Parathyroid adenoma (tissue), 2 donors: ENCODE data around the gene TECTA.

Source experiments
- H2AFZ ChIP-seq: fragments of 300-600 bp; sonication (generic); one replicate; pipeline ENCODE4 v1.7.0; 2017; ENCODE audit warnings: antibody characterized with exemption, mild to moderate bottlenecking
- H3K27ac ChIP-seq: fragments of 300-600 bp; sonication (generic); one replicate; pipeline ENCODE4 v1.7.0; 2017
- H3K27me3 ChIP-seq: fragments of 300-600 bp; sonication (generic); one replicate; pipeline ENCODE4 v1.7.0; 2017; ENCODE audit warnings: low read length; ENCODE audit not compliant: control insufficient read depth, insufficient read depth
- H3K36me3 ChIP-seq: fragments of 300-600 bp; sonication (generic); one replicate; pipeline ENCODE4 v1.7.0; 2017; ENCODE audit warnings: low read length; ENCODE audit not compliant: control insufficient read depth, insufficient read depth
- H3K4me1 ChIP-seq: fragments of 300-600 bp; sonication (generic); one replicate; pipeline ENCODE4 v1.7.0; 2017; ENCODE audit warnings: control low read depth
- H3K4me2 ChIP-seq: fragments of 300-600 bp; sonication (generic); one replicate; pipeline ENCODE4 v1.7.0; 2017; ENCODE audit warnings: low read length
- H3K4me3 ChIP-seq: fragments of 300-600 bp; sonication (generic); one replicate; pipeline ENCODE4 v1.7.0; 2017; ENCODE audit warnings: low read depth, low read length
- H3K79me2 ChIP-seq: fragments of 300-600 bp; sonication (generic); one replicate; pipeline ENCODE4 v1.7.0; 2017; ENCODE audit warnings: control low read depth
- H3K9ac ChIP-seq: fragments of 300-600 bp; sonication (generic); one replicate; pipeline ENCODE4 v1.7.0; 2017; ENCODE audit warnings: mild to moderate bottlenecking
- H3K9me3 ChIP-seq: fragments of 300-600 bp; sonication (generic); one replicate; pipeline ENCODE4 v1.7.0; 2017; ENCODE audit warnings: low read length; ENCODE audit not compliant: control insufficient read depth
- CTCF ChIP-seq: fragments of 300-600 bp; sonication (generic); IDR thresholded peaks from one replicate; pipeline ENCODE4 v1.7.0; 2017; ENCODE audit warnings: antibody characterized with exemption, mild to moderate bottlenecking
- donor health status: primary hyperparathyroidism.

Gene TECTA

DNA sequence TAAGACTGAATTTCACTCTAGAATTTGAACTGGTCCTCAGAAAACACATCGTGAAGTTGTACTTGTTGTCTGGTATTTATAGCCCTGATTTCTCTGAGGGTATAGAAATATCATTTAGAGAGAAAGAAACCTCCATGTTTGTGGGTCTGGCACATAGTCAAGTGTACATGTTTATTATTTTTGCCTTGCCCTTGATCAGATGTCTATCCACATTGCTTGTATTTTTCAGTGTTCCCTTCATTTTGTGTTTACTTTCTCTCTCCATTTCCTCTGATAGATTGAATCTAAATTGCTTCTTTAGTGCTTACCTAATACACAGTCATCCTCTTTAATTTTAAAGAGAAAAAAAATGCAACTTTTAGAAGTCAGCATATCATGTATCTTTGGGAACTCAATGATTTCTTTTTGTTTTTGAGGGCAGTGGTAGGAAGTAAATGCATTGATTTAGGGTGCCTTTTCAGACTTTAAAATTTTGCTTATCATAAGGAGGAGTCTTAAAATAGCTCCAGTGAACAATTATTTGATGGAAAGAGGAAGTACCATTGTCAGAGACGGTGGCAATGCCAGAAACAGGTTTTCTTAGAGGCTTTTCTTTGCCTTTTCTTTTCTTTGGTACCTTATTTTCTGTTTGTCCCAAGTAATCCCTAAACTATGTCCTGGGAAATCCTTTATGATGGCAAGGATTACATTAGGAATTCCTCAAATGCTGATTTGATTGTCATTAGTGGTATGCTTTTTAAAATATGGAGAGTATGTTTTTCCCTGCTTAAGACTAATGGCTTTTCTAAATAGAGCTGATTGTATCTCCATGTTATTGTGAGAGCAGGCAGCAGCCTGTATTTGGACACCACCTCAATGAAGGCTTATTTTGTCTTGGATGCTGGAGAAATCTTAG lies 29.8 kb upstream of the TECTA start:
- Histone ChIP-seq H3K36me3 (no peaks in the 10 kb centered on the region), H3K4me2 (no peak overlapping the region), H3K27me3 (no peaks in the 10 kb centered on the region), H3K27ac (peak overlapping the region; percentile 29), H3K79me2 (no peaks in the 10 kb centered on the region), H2AFZ (no peak overlapping the region), H3K9me3 (no peaks in the 10 kb centered on the region), H3K9ac (no peak overlapping the region), H3K4me3 (no peak overlapping the region), H3K4me1 (no peaks in the 10 kb centered on the region)
- no peak for TF ChIP-seq CTCF

DNA sequence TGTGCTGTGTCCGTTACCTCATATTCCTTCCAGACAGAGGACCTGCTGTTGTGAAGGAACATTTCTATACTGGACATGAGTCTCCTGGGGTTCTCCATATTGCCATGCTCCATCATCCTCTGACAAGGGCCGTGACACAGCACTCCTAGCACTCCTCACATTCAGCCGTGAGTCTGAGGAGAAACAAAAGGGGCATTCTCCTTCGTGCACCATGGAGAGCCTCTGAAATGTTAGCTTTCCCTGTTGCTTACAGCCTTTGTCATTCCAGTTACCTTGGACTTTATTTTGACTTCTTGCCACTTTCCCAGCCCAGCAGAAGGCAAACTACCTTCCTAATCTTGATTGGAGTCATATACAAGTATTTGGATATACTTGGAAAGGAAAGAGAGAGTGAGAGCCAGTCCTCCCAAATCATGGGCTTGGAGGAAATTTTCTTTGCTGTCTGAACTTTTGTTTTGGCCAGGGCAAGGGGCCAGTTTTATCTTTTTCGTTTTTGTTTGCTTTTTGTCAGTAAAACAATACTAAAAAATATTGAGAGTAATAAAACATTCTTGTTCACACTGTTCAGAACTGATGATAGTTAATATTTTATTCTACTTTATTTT lies 29.1 kb upstream of the TECTA start:
- H3K4me3 ChIP-seq, result no peak overlapping the region

DNA sequence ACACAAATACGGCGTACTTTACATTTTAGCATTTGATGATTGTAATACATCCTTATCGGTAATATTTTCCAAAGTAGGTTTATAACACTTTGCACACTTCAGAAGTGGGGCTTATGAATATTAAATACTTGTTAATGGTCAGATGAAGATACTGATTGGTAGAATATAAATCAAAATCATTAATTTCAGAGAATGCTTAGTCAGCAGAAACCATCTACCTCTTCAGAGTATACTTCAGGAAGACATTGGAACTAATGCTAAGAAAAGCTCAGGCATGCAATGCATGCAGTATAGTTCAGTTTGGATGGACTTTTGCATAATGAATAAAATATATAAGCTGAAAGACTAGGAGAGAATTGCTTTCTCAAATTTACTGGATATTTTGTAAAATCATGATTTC lies 19.7 kb upstream of the TECTA start:
- H3K4me1 ChIP-seq, result no peaks in the 10 kb centered on the region
- no peak overlapping the region for H3K4me3 ChIP-seq
- H3K9ac ChIP-seq, result no peak overlapping the region
- no peak overlapping the region for H2AFZ ChIP-seq
- no peak overlapping the region for H3K4me2 ChIP-seq
- no peaks in the 10 kb centered on the region for H3K36me3 ChIP-seq
- no peak for TF ChIP-seq CTCF
- no peaks in the 10 kb centered on the region for H3K9me3 ChIP-seq
- H3K27me3 ChIP-seq, result no peaks in the 10 kb centered on the region
- H3K79me2 ChIP-seq, result no peaks in the 10 kb centered on the region
- no peak overlapping the region for H3K27ac ChIP-seq

More for the DNA sequence above, 29.1 kb upstream of the TECTA start:
- H3K27me3 ChIP-seq, result no peaks in the 10 kb centered on the region
- no peak overlapping the region for H2AFZ ChIP-seq
- no peaks in the 10 kb centered on the region for H3K9me3 ChIP-seq
- no peak overlapping the region for H3K4me2 ChIP-seq
- H3K27ac ChIP-seq, result no peak overlapping the region
- no peak overlapping the region for H3K9ac ChIP-seq
- no peaks in the 10 kb centered on the region for H3K79me2 ChIP-seq
- H3K36me3 ChIP-seq, result no peaks in the 10 kb centered on the region
- H3K4me1 ChIP-seq, result no peaks in the 10 kb centered on the region
- no peak for TF ChIP-seq CTCF

- H3K9me3 ChIP-seq, result no peaks in the 10 kb centered on the region
- H3K79me2 ChIP-seq, result no peaks in the 10 kb centered on the region
- no peak overlapping the region for H2AFZ ChIP-seq
- TF ChIP-seq CTCF, result no peak
- H3K27ac ChIP-seq, result no peak overlapping the region
- no peak overlapping the region for H3K9ac ChIP-seq
- no peak overlapping the region for H3K4me2 ChIP-seq
- no peak overlapping the region for H3K4me3 ChIP-seq
- H3K4me1 ChIP-seq, result no peaks in the 10 kb centered on the region
- H3K36me3 ChIP-seq, result no peaks in the 10 kb centered on the region
- no peaks in the 10 kb centered on the region for H3K27me3 ChIP-seq
These were observed 18.8 kb upstream of the TECTA start for GRCh38 chr11:121082219-121082618.
